Measurements from ENCODE around the gene ZNF157.
A peak's percentile ranks its signal among the peaks of the same experiment; 100 is the strongest.

The ZNF157 gene

DNA sequence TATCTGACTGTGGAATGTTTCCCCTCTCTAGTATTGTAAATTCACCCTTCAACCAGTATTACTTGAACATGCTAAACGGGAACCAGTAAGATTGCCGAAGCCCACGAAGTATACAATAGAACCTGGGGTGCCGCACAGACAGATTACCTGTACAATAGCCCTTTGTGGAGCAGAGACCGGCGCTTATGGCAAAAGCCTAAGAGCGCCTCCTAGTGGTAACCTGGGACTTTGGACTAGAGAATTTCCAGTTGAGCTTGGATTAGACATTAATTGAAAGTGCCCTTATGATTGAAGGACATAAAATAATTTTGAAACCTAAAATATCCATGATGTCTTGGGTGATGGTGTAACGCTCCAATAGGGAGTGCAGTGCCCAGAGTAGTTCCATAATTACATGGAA, 14.1 kb downstream of the ZNF157 start:
- DNase-seq (ENCODE audit: low spot score in 2 of 2), result peak; percentile 75 to 86
- no peaks in the 10 kb centered on the region for H3K9me3 ChIP-seq
- in situ Hi-C loops (cut with MboI; ENCODE audit: low sequenced_read_pairs), result loop anchor here (10.0 kb wide), 1 partner anchor 190 kb away; the partner anchor contains the start of gene UBA1
- no peaks in the 10 kb centered on the region for H3K36me3 ChIP-seq (replicated peaks)
- H3K27me3 ChIP-seq (ENCODE audit: low read depth), result no peaks in the 10 kb centered on the region
- peaks cover 4% of the 10 kb centered on the region for H3K4me1 ChIP-seq
- no peak overlapping the region for H3K4me3 ChIP-seq

DNA sequence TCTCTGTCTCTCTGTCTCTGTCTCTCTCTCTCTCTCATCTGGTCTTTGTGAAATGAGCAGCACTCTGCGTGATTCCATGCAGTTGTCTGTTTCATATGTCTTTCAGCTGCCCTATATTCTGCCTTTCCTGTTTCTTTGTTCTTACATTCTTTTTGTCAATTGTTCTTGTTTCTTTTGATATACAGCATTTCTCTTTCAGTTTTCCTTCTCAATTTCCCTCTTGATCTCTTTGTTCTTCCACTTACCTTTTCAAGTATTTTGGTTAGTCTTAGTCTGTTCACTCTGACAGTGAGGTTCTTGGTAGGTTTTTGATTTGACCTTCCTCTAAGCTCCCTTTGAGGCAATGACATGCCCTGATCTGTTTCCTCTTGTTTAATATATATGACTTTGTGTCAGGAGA, 20.4 kb downstream of the ZNF157 start:
- no peaks in the 10 kb centered on the region for H3K4me1 ChIP-seq
- DNase-seq (ENCODE audit: low spot score in 2 of 2), result no peak
- no peaks in the 10 kb centered on the region for H3K27me3 ChIP-seq (ENCODE audit: low read depth)
- no peaks in the 10 kb centered on the region for H3K9me3 ChIP-seq
- H3K36me3 ChIP-seq (replicated peaks), result no peaks in the 10 kb centered on the region
- in situ Hi-C loops (cut with MboI; ENCODE audit: low sequenced_read_pairs), result no loop called here
- H3K4me3 ChIP-seq, result no peak overlapping the region

DNA sequence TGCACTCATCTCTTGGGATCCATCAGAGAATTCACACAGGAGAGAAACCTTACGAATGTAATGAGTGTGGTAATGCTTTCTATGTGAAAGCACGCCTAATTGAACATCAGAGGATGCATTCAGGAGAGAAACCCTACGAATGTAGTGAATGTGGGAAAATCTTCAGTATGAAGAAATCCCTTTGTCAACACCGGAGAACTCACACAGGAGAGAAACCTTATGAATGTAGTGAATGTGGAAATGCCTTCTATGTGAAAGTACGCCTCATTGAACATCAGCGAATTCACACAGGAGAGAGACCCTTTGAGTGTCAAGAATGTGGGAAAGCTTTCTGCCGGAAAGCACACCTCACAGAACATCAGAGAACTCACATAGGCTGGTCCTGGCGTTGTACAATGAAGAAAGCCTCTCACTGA, 42.8 kb downstream of the ZNF157 start:
- Histone ChIP-seq H3K4me3 (no peak overlapping the region), H3K27me3 (ENCODE audit: low read depth) (no peaks in the 10 kb centered on the region), H3K36me3 (replicated peaks) (no peaks in the 10 kb centered on the region), H3K4me1 (no peaks in the 10 kb centered on the region), H3K9me3 (peaks cover 17% of the 10 kb centered on the region)
- in situ Hi-C loops (cut with MboI; ENCODE audit: low sequenced_read_pairs), result no loop called here
- DNase-seq (ENCODE audit: low spot score in 2 of 2), result no peak

DNA sequence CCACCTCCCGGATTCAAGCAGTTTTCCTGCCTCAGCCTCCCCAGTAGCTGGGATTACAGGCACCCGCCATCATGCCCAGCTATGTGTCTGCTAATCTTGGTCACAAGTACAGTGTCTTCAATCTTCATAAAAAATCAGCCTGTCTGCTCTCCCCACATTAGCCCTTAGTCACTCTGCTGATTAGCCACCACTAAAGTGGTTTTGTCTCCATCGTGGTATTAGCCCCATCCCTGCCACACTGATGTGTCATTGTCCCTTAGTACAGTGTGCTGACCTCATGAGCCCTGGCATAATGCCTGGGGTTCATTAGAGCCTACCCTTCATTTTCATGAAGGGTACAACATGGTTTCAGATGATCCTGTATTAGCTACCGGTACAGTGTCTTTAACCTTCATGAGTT, 49.9 kb downstream of the ZNF157 start:
- DNase-seq (ENCODE audit: low spot score in 2 of 2), result no peak
- in situ Hi-C loops (cut with MboI; ENCODE audit: low sequenced_read_pairs), result no loop called here

DNA sequence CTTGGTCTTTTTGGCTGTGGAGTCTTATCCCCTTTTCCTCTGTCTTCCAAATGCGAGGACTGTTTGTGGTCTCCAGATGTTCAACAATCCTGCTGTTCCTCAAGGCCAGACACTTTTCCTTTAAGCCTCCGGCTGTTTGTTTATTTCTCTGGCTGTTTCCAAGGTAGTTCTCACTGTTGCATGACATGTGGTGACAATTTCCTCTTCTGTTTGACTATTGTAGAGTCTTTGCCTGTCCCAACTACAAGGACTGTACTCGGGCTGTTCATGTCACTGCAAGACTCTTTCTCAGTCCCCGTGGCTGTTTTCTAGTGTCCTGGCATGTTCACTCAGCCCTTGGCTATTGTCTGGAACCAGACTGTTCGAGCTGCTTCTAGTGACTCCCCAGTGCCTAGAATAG, 50.6 kb downstream of the ZNF157 start:
- Histone ChIP-seq H3K36me3 (replicated peaks) (no peaks in the 10 kb centered on the region), H3K27me3 (ENCODE audit: low read depth) (no peaks in the 10 kb centered on the region), H3K4me1 (no peaks in the 10 kb centered on the region), H3K9me3 (no peaks in the 10 kb centered on the region; the same call in 1 of the 2 replicates), H3K4me3 (no peak overlapping the region)
- in situ Hi-C loops (cut with MboI; ENCODE audit: low sequenced_read_pairs), result no loop called here
- DNase-seq (ENCODE audit: low spot score in 2 of 2), result no peak

More for the DNA sequence above, 49.9 kb downstream of the ZNF157 start:
- no peaks in the 10 kb centered on the region; the same call in 1 of the 2 replicates for H3K9me3 ChIP-seq
- no peaks in the 10 kb centered on the region for H3K4me1 ChIP-seq
- H3K27me3 ChIP-seq (ENCODE audit: low read depth), result no peaks in the 10 kb centered on the region
- no peak overlapping the region for H3K4me3 ChIP-seq
- H3K36me3 ChIP-seq (replicated peaks), result no peaks in the 10 kb centered on the region

DNA sequence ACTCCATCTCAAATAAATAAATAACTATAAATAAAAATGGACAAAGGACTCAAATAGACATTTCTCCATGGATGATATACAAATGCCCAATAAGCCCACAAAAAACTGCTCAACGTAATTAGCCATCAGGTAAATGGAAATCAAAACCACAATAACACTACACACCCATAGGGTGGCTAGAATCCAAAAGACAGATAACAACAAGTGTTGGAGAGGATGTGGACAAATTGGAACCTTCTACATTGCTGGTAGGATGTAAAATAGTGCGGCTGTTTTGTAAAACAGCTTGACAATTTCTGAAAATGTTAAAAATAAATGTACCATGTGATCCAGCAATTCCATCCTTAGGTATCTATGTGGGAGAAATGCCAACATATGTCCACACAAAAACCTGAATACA, 52.1 kb downstream of the ZNF157 start:
- H3K4me1 ChIP-seq, result no peaks in the 10 kb centered on the region
- H3K27me3 ChIP-seq (ENCODE audit: low read depth), result no peaks in the 10 kb centered on the region
- H3K4me3 ChIP-seq, result no peak overlapping the region
- in situ Hi-C loops (cut with MboI; ENCODE audit: low sequenced_read_pairs), result no loop called here
- DNase-seq (ENCODE audit: low spot score in 2 of 2), result no peak
- no peaks in the 10 kb centered on the region; the same call in 1 of the 2 replicates for H3K9me3 ChIP-seq
- no peaks in the 10 kb centered on the region for H3K36me3 ChIP-seq (replicated peaks)

DNA sequence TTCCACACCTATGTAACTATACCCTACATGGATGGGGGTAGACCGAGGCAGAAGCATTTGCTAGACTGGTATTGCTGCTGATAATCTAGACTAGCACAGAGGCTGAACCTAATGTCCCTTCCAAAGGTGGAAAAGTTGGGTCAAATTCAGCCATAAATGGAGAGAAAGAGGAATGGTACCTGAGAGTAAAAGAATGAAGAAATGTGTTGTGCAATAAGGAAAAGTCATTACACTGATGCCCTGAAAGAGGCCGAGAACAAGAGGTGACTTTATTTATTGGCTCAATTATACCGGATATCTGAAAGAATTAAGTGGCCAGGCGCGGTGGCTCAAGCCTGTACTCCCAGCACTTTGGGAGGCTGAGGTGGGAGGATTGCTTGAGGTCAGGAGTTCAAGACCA, 60.5 kb downstream of the ZNF157 start:
- Histone ChIP-seq H3K4me3 (no peak overlapping the region), H3K4me1 (no peaks in the 10 kb centered on the region), H3K27me3 (ENCODE audit: low read depth) (no peaks in the 10 kb centered on the region), H3K36me3 (replicated peaks) (no peaks in the 10 kb centered on the region), H3K9me3 (no peaks in the 10 kb centered on the region)
- in situ Hi-C loops (cut with MboI; ENCODE audit: low sequenced_read_pairs), result no loop called here
- DNase-seq (ENCODE audit: low spot score in 2 of 2), result no peak

DNA sequence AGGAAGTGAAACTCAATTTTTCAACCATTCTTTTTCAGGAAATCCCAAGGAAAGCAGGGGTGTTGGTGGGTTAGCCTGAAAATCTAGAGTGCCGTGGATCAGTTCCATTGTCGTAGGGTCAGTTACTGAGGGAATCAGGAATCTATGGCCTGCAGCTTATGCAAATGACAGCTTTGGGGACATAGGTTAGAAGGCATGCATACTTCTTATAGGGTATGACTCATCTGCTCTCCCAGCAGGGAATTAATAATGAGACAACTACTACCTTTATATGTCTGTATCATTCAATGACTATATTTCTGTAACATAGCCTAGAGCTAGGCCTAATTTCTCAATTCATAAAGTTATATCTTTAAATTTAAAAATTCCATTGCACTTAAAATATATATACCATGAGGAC, 76.1 kb downstream of the ZNF157 start:
- H3K4me3 ChIP-seq, result no peak overlapping the region
- DNase-seq (ENCODE audit: low spot score in 2 of 2), result no peak
- peaks cover 23% of the 10 kb centered on the region for H3K36me3 ChIP-seq (replicated peaks)
- H3K27me3 ChIP-seq (ENCODE audit: low read depth), result no peaks in the 10 kb centered on the region
- H3K4me1 ChIP-seq, result no peaks in the 10 kb centered on the region
- in situ Hi-C loops (cut with MboI; ENCODE audit: low sequenced_read_pairs), result loop anchor here (5.0 kb wide), 1 partner anchor 49 kb away; no protein-coding TSS in a partner anchor
- peaks cover 26% of the 10 kb centered on the region for H3K9me3 ChIP-seq

DNA sequence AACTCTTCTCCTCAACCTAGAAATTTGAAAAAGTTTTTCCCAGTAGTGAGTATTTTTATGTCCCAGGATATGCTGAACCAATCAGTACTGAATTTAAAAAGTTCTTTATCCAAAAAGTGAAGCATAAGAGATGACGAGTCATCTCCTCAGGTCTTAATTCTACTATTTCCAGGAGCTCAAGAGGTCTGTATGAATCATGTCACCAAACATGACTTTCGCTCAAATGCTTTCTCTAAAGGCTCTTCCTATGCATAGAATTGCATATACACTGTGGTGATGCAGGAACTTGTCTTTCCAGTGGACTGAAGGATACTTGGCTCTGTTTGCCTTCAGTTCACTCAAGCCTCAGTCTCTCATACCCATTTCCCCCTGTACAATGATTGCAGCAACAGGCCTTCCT, 76.6 kb downstream of the ZNF157 start:
- Histone ChIP-seq H3K4me1 (no peaks in the 10 kb centered on the region), H3K27me3 (ENCODE audit: low read depth) (no peaks in the 10 kb centered on the region), H3K4me3 (no peak overlapping the region), H3K9me3 (peaks cover 26% of the 10 kb centered on the region), H3K36me3 (replicated peaks) (peaks cover 23% of the 10 kb centered on the region)
- in situ Hi-C loops (cut with MboI; ENCODE audit: low sequenced_read_pairs), result loop anchor here (5.0 kb wide), 1 partner anchor 50 kb away; no protein-coding TSS in a partner anchor
- DNase-seq (ENCODE audit: low spot score in 2 of 2), result no peak

DNA sequence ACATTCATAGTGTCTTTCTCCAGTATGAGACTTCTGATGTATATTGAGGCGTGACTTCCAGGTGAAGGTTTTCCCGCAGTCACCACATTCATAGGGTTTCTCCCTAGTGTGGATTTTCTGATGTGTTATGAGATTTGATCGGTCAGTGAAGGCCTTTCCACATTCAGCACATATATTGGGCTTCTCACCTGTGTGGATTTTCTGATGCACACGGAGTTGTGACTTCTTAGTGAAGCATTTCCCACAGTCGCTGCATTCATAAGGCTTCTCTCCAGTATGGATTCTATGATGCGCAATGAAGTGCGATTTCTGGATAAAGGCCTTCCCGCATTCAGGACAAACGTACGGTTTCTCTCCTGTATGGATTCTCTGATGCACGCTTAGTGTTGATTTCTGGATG, 77.2 kb downstream of the ZNF157 start:
- no peak for DNase-seq (ENCODE audit: low spot score in 2 of 2)
- no peaks in the 10 kb centered on the region for H3K27me3 ChIP-seq (ENCODE audit: low read depth)
- peaks cover 23% of the 10 kb centered on the region for H3K36me3 ChIP-seq (replicated peaks)
- in situ Hi-C loops (cut with MboI; ENCODE audit: low sequenced_read_pairs), result loop anchor here (5.0 kb wide), 1 partner anchor 50 kb away; no protein-coding TSS in a partner anchor
- H3K4me3 ChIP-seq, result no peak overlapping the region
- H3K9me3 ChIP-seq, result peaks cover 26% of the 10 kb centered on the region
- H3K4me1 ChIP-seq, result no peaks in the 10 kb centered on the region

DNA sequence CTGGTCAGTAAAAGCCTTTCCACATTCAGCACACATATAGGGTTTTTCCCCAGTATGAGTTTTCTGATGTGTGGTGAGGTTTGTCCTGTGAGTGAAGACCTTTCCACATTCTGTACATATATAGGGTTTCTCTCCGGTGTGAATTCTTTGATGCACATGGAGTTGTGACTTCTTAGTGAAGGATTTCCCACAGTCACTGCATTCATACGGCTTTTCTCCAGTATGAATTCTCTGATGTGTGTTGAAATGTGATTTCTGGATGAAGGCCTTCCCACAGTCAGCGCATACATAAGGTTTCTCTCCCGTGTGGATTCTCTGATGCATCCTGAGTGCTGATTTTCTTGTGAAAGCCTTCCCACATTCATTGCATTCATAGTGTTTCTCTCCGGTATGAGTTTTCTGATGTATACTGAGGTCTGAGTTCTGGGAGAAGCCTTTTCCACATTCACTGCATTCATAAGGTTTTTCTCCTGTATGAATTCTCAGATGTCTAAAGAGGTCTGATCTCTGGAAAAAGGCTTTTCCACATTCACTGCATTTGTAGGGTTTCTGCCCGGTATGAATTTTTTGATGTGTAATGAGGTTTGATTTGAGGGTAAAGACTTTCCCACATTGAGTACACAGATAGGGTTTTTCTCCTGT, 77.9 kb downstream of the ZNF157 start:
- Histone ChIP-seq H3K4me3 (no peak overlapping the region), H3K27me3 (ENCODE audit: low read depth) (no peaks in the 10 kb centered on the region), H3K36me3 (replicated peaks) (peaks cover 23% of the 10 kb centered on the region), H3K4me1 (no peaks in the 10 kb centered on the region), H3K9me3 (peaks cover 26% of the 10 kb centered on the region)
- DNase-seq (ENCODE audit: low spot score in 2 of 2), result no peak
- in situ Hi-C loops (cut with MboI; ENCODE audit: low sequenced_read_pairs), result loop anchor here (5.0 kb wide), 1 partner anchor 51 kb away; no protein-coding TSS in a partner anchor

DNA sequence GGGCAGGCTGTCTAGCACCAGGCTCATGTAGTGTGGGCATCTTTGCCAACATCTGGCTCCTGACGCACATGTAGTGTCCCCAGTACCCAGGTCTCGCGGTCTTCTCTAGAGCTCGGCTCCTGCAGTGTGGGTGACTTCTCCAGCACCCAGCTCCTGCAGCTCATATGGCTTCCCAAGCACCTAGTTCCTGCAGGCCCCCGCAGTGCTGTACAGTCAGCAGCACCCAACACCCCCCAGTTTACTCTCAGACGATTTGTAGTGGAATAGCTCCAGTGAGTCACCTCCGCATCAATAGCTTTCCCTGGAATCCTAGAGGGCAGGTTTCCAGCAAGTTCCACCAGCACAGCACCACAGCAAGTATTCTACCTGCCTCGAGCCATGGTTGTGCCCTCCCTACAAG, 81.7 kb downstream of the ZNF157 start:
- Histone ChIP-seq H3K4me1 (no peaks in the 10 kb centered on the region), H3K9me3 (peaks cover 20% of the 10 kb centered on the region), H3K4me3 (no peak overlapping the region), H3K27me3 (ENCODE audit: low read depth) (no peaks in the 10 kb centered on the region), H3K36me3 (replicated peaks) (peaks cover 42% of the 10 kb centered on the region)
- in situ Hi-C loops (cut with MboI; ENCODE audit: low sequenced_read_pairs), result no loop called here
- no peak for DNase-seq (ENCODE audit: low spot score in 2 of 2)

DNA sequence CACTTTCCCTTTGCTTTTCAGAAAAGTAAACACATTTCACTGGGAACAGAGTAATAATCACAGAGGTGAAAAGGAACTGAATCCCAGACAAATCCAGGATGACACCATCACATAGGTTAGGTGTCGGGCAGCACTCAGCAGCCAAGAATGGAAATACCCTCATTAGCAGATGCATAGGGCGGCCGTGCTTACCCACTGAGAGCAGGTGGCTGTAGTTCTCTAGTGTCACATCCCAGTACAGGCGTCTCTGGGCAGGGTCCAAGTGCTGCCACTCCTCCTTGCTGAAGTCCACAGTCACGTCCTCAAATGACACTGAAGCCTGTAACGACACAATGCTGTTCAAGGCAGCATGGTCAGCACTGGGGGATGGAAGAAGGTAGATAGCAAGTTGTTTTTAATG, 85.7 kb downstream of the ZNF157 start:
- H3K36me3 ChIP-seq (replicated peaks), result peaks cover 24% of the 10 kb centered on the region
- H3K4me3 ChIP-seq, result no peak overlapping the region
- H3K27me3 ChIP-seq (ENCODE audit: low read depth), result no peaks in the 10 kb centered on the region
- no peaks in the 10 kb centered on the region for H3K4me1 ChIP-seq
- DNase-seq (ENCODE audit: low spot score in 2 of 2), result no peak
- in situ Hi-C loops (cut with MboI; ENCODE audit: low sequenced_read_pairs), result no loop called here
- H3K9me3 ChIP-seq, result no peaks in the 10 kb centered on the region

DNA sequence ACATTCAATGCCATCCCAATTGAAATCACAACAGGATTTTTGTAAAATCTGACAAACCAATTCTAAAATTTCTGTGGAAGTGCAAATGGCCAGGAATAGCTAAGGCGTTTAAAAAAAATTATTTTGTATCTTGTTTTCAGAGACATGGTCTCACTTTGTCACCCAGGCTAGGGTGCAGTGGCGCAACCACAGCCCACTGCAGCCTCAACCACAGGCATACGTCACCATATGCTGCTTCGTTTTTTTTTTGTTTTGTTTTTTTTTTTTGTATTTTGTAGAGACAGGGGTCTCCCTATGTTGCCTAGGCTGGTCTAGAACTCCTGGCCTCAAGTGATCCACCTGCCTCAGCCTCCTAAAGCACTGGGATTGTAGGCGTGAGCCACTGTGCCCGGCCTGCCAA, 88.2 kb downstream of the ZNF157 start:
- Histone ChIP-seq H3K36me3 (replicated peaks) (peaks cover 22% of the 10 kb centered on the region), H3K4me1 (no peaks in the 10 kb centered on the region), H3K27me3 (ENCODE audit: low read depth) (no peaks in the 10 kb centered on the region), H3K9me3 (no peaks in the 10 kb centered on the region), H3K4me3 (no peak overlapping the region)
- in situ Hi-C loops (cut with MboI; ENCODE audit: low sequenced_read_pairs), result no loop called here
- DNase-seq (ENCODE audit: low spot score in 2 of 2), result no peak

DNA sequence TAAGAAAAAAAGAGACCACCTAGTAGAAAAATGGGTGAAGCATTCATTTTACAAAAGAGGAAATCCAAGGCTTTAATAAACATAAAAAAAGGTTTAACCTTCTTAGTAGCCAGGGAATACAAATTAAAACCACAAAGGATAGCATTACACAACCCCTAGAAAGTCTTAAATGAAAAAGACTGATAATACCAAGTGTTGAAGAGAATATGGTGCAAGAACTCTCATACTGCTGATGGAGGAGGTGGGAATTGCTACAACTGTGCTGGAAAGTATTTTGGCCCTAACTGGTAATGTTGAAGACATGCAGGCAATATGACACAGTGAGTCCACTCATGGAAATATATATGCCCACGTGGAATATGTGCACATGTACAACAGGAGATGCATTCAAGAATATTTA, 90.2 kb downstream of the ZNF157 start:
- no peaks in the 10 kb centered on the region for H3K27me3 ChIP-seq (ENCODE audit: low read depth)
- DNase-seq (ENCODE audit: low spot score in 2 of 2), result no peak
- no peaks in the 10 kb centered on the region for H3K4me1 ChIP-seq
- H3K9me3 ChIP-seq, result no peaks in the 10 kb centered on the region
- peaks cover 17% of the 10 kb centered on the region for H3K36me3 ChIP-seq (replicated peaks)
- in situ Hi-C loops (cut with MboI; ENCODE audit: low sequenced_read_pairs), result no loop called here
- no peak overlapping the region for H3K4me3 ChIP-seq

Data from HAP-1 (cell line).